HG03095 (cell line): Measurements from ENCODE around the gene CHCHD6.

Source experiments
- ATAC-seq: cut with Tn5 transposase; IDR thresholded peaks from one replicate; pipeline ENCODE4 v1.9.1; 2021; ENCODE audit warnings: moderate library complexity; ENCODE audit not compliant: unreplicated experiment

The CHCHD6 gene

DNA sequence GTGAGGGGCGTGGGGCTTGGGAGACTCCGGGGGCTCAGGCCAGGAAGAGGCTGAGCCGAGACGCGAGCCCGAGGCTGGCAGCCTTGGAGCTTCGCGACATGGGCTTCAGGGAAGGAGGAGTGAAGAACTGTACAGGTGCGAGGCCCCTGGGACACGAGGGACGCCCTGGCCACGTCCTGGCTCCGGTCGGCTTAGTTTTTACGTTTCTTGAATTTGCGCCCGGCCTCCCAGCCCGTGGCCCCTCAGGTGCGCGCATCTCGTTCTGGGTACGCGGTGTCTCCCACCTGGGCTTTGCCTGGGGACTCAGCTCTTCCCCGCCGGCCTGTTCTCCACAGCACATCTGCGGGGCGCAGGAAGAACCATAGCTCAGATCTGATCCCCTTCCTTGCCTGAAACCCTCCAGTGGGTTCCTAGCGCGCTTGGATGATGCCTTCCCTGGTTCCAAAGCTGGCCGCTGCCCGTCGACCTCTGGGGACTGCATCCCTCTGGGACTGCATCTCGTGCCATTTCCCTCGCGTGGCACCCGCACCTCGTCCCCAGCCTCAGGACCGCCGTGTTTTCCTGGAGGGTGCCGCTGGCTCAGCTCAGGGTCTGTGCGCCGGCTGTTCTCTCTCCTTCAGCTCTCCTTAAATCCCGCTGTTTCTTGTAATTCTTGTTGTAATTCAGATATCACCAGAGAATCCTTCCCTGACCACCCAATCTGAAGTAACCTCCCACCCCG is 614 bp downstream of the CHCHD6 start:
- no peak for ATAC-seq

- ATAC-seq = no peak
Observed at GRCh38 chr3:126706631-126707030, 2.6 kb downstream of the CHCHD6 start.

DNA sequence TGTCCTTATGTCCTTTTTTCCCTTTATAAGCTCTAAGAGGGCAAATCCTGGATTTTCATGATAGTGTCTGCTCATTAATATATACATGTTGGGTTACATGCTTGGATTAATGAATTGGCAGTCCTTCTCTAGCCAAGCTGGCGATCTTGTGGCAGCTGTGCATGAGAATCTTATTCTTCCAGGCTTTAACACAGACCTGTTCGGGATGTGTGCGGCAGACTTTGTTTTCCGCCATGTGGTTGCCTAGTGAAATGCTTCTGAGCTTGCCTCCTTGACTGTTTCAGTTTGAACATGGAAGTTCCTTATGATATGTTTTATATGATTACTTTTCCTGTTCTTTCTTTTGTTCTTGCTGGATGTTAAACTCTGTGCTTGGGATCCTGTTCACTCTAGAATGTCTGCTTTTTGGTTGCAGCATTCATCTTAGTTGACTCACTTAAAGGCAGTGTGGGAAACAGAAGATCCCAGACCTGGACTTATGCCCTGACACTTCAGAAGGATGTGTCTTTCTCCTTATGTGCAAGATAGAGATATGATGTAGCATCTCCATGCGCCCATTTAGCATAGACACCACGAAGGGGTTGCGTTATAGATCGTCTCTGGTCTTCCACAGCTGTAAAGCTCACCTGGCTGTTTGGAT is 7.2 kb downstream of the CHCHD6 start:
- no peak for ATAC-seq

- ATAC-seq = no peak
Observed at GRCh38 chr3:126713199-126713598, 9.2 kb downstream of the CHCHD6 start.

DNA sequence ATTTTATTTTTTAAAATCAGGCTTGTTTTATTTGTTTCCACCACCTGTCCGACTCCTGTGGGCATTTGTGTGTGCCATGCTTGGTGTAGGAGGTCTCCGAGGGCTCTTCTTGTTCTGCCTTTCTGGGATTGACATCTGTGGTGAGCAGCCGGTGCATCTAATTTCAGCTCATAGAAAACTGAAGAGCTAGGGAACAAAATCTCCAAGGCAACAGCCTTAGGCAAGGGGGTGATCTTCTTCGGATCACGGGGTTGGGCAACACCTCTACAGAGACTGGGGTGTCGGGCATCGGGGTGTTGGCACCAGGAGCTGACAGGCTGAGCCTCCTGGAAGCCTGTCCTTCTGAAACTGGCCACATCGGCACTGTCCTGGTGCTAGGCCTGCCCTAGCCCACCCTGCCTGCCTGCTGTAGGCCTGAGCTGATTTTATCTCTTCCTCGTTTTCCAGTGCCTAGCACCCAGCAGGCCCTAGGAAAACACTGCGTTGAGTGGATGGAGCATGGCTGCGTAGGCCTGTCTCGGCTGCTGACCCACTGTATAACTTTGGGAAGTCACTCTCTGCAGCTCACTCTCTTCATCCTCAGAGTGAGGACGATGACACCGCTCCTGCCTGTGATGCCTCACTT is 10.3 kb downstream of the CHCHD6 start:
- ATAC-seq = no peak

DNA sequence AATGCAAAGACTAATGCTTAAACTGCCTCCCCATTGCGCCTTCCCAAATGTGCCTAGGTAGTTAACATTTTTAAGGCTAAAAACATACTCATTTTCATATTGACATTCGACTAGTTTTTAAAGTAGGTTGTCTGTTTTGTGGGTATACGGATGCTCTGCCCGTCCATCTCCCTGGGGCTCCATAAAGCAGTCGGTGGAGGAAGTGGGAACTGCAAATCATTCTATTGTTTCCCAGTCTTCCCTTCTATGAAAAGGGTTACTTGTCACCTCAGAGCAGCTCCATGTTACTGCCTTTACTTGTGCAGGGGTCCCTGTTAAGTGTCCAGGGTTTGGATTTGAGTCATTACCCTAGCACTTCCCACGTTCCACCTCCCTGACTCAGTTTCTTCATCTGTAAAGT is 10.9 kb downstream of the CHCHD6 start:
- no peak for ATAC-seq

DNA sequence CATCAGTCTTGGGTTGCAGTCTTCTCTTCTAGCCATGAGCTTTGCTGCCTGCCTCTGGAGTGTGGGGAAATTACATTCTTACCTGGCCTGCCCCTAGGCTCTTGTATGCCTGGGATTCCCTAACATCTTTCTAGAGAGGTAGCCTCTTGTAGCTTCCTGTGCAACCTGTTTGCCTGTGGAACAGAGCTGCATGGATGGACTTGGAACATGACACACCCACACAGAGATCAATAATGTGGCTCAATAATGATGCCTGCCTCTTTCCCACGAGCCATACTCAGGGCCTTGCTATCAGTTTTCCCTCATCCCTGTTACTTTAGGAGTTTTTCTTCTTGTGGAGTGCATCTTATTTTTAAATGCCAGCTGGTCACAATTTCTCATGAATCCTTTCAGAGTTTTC is 11.4 kb downstream of the CHCHD6 start:
- no peak for ATAC-seq

GRCh38 chr3:126716057-126716456 is 12.0 kb downstream of the CHCHD6 start:
- ATAC-seq = no peak

DNA sequence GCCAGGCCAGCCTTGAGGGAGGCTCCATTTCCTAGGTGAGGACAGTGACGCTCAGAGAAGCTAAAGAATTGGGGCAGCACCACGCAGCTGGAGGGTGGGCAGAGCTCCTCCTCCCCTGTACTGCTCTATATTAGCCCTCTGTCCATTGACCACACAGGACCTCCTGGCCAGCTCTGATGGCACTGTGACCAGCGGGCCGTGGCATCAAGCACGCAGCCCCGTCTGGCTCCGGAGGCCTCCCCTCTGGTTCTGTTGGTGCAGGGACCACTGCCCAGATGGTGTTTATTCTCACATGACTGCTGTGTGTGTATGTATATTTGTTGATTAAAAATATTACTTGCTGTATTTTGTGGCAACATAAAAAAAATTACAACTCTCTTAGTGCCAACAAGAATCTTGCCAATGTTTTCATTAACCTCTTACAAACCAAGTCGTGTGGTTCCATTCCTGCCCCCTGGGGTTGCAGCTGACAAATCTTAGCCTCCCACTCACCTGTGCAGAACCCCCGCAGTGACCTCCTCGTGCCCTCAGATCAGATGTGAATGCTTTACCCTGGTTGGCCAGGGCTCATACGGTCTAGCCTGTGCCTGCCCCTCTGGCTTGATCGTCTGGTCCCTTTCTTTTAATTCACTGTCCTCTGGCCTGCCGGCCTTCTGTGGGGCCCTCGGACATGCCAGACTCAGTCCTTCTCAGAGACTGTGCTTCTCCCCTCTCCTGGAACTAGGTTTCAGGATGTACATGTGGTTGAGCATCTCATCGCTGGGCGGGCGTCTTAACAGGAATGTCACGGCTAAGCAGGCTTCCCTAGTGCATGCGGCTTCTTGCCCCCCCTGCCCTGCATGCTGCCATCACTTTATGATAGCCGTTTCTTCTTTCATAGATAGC is 14.8 kb downstream of the CHCHD6 start:
- ATAC-seq = no peak

DNA sequence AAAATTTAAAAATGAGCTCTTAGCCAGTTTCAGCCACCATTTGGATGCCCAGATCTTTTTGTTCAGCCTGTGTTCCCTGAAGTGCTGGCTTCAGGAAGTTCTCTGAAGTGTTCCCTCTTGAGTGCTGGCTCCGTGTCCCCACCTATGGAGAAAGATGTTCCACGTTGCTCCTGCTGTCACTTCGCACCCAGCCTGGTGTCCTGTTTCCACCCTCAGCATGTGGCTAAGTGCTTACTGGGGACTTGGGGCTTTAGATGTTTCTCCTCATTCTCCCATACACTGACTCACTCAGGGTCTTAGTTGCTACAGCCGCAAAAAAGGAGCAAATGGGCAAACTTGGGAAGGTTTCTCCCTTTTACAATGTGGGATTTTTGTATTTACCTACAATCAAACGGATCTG is 16.6 kb downstream of the CHCHD6 start:
- ATAC-seq = no peak

DNA sequence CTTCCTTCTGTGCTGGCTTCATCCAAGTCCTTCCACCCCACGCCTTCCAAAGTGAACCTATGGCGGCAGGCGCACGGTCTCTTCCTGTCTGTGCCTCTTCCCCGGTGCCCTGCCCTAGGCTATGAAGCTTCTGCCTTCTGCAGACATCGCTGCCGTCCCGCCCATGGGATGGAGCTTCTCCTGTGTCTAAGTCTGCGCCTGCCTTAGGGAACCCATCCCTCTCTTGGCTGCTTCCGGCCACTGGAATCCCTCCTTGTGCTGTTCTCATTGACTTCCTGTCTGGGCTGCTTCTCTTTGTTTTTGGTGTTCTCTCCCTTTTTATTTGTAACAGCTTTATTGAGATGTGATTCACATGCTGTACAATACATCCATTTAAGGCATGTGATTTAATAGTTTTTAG is 17.2 kb downstream of the CHCHD6 start:
- ATAC-seq = no peak

DNA sequence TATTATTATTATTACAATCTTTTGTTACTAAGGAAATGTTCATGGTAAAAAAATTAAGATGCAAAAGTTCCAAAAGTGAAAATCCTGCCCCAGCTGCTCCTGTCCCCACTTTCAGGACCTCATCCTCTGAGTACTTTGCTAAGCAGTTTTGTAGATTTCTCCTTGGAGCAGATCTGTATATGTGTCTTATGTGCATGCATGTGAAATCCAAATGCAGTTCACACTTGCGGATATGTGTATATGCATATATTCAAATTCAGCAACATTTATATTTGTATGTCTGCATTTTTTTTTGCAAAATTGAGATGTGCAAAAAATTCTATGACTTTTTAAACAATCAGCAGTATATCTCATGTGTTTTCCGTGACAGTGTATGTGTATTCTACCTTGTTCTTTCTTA is 19.2 kb downstream of the CHCHD6 start:
- no peak for ATAC-seq

DNA sequence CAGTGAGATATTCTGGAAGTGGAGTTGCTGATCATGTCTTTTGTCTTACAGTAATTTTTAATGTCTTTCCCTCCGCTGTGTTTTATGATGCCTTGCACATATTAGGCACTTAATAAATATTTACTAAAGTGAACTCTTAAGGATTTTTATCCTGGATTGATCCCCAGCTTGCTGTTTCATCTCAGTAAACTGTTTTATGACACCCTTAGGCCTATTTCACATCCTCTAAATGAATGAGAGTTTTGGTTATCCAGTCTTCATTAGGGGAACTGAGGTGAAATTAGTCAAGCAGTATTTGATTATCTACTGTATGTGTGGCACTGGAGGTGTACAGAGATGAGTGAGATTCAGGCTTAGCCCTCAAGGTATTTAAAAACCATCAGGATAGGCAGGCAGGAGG is 19.8 kb downstream of the CHCHD6 start:
- ATAC-seq = no peak

- no peak for ATAC-seq
Observed at GRCh38 chr3:126728680-126729079, 24.6 kb downstream of the CHCHD6 start.

DNA sequence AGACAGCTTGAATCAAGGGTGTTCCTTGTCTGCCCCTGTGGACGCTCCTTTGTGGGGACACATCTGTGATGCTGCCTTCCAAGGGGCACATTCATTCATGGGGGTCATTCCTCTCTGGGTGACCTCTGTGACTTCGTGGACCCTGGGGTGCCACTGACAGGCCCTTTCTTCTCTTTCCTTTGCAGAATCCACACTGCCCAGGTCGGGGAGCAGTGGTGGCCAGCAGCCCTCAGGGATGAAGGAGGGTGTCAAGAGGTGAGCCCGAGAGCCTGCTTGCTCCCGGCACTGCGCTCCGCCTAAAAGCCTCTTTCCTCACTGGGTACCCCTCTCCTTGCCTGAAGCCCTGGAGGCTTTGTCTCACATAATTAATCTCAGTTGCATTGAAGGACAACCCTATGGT is 26.3 kb downstream of the CHCHD6 start:
- ATAC-seq = no peak

GRCh38 chr3:126731044-126731443 is 27.0 kb downstream of the CHCHD6 start:
- no peak for ATAC-seq

DNA sequence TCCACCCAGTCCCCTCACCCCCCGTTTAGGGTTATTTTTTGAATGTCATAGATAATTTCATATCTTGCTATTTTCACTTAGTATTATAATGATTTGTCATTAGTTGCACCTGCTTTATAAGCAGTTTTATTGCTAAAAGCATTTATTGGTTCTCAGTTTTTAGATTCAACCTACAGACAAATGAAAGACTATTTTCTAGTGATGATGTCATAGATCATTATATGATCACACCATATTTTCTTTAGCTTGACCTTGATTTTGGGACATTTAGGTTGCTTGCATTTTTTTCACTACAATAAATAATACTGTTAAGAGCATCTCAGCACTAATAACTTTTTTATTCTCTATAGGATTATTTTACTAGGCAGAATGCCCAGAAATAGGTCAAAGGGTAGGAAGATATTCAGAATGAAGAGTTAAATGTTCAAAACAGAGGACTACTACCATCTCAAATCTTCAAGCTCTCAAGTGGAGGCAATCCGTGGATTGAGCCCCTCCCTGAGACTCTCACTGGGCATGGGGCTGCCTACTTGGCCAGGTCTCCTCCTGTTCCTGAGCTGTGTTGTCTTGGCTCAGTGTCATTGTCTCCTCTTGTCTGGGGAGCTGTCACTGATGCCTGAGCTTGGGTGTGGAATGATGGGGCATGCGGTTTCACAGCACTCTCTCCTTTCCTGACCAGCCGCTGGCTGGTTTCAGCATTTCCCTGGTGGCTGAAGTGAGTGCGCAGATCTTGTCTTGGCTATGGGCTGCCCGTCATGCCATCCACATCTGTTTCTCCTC is 28.4 kb downstream of the CHCHD6 start:
- no peak for ATAC-seq

GRCh38 chr3:126733061-126733430 is 29.0 kb downstream of the CHCHD6 start:
- no peak for ATAC-seq

DNA sequence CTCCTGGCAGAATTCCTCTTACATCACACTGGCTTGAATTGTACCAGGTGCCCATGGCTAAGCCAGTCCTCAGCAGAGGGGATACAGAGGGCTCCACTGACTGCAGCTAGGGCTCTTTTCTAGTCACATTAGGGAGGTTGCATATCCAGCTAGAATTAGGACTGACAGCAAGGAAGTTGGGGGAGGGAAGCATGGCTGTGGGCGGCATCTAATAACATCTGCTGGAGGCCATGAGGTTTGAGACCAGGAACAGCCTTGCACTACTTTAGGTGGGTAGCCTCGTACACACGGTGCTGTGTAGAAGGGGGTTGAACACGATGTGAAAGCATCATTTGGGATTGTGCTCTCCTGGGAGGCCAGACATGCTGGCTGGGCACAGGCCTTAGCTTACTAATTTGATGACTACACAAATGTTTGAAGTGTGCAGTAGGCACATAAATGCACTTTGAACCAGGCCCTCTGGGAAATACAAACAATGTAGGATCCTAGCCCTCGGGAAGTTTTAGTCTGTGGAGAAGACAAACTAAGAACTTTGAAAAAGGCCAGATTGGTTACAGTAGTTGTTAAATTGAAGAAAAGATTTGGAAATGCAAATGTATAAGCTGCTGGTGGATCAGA is 30.2 kb downstream of the CHCHD6 start:
- ATAC-seq = no peak

DNA sequence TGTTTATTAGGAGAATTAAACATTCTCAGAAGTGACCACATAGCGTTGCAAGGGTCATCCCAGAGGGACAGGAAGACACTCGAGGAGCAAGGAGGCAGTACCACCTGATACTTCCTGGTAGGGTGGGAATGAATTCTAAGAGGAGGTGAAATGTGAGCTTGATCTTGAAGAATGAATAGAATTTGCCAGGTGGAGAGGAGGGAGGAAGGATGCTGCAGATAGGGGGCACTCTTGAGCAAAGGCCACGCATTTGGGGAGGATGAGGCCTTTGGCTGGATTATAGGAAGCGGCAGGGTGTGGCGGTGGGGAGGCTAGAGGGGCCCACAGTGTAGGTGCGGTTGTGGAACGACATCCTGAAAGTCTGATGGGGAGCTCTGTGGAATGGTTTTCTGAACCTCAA is 33.5 kb downstream of the CHCHD6 start:
- no peak for ATAC-seq
